GM12878 (cell line): Measurements from ENCODE around the gene BHLHE41. TPM values are rescaled to one million over a fixed set of nuclear protein-coding genes. Genes with fewer than 3 reads are reported as not detected.

Source experiments
- MEF2A ChIP-seq: IDR thresholded peaks from 2 replicates; pipeline ENCODE4 v1.6.1; 2011; ENCODE audit warnings: low read depth, mild to moderate bottlenecking, low read length, moderate library complexity; ENCODE audit not compliant: insufficient read depth
- MYC ChIP-seq: IDR thresholded peaks from 2 replicates; pipeline ENCODE4 v1.6.1; 2011; ENCODE audit warnings: mild to moderate bottlenecking, low read length, moderate library complexity, inconsistent platforms; ENCODE audit not compliant: insufficient read depth, insufficient replicate concordance, insufficient read length, severe bottlenecking
- RAD21 ChIP-seq: IDR thresholded peaks from 2 replicates; pipeline ENCODE4 v1.6.1; 2011; ENCODE audit warnings: mild to moderate bottlenecking, low read depth, low read length, moderate library complexity; ENCODE audit not compliant: insufficient read depth
- RELA ChIP-seq: fragments of 450-650 bp; IDR thresholded peaks from 2 replicates; pipeline ENCODE4 v1.8.0; 2014; ENCODE audit warnings: borderline replicate concordance; ENCODE audit not compliant: partially characterized antibody
- SMC3 ChIP-seq: IDR thresholded peaks from 2 replicates; pipeline ENCODE4 v1.6.1; 2011; ENCODE audit warnings: low read length, improper control_type of control experiment, borderline replicate concordance
- SREBF1 ChIP-seq: IDR thresholded peaks from 2 replicates; pipeline ENCODE4 v1.6.1; 2012; ENCODE audit warnings: mild to moderate bottlenecking, low read length
- TBL1XR1 ChIP-seq: IDR thresholded peaks from 2 replicates; pipeline ENCODE4 v1.6.1; 2012; ENCODE audit warnings: low read depth, low read length, improper control_type of control experiment
- YY1 ChIP-seq: IDR thresholded peaks from 2 replicates; pipeline ENCODE4 v1.6.1; 2011; ENCODE audit warnings: low read depth, mild to moderate bottlenecking, low read length
- polyA plus RNA-seq, 11 experiments: library from polyadenylated mRNA; depleted of rRNA in 4 of 11; unstranded in 6 of 11; stranded (reverse) in 5 of 11; fragments of >200 nt; fragmentation: Nextera tagmentation in 4 of 11; fragmentation: Illumina TruSeq in 1 of 11; extraction: Ambion mirVana in 4 of 11; extraction: Trizol in 1 of 11; gene quantifications; 1 replicate in 1 of 11; 2 replicates in 10 of 11; pipeline versions ENCODE4 v1.2.1 to v1.2.3, GENCODE V29; 2011 to 2016; ENCODE audit warnings: inconsistent platforms in 2 of 11, missing spikeins in 2 of 11, low read depth in 1 of 11
- total RNA-seq, 4 experiments: library from RNA; depleted of rRNA in 3 of 4; stranded (reverse); fragments of >200 nt in 3 of 4; fragmentation: Illumina TruSeq in 1 of 4; extraction: Trizol in 1 of 4; gene quantifications; 2 replicates each; pipeline versions ENCODE4 v1.2.1 to v1.2.3, GENCODE V29; 2013 to 2021
- TF ChIP-seq, protein P1 (sequence below), 3 experiments: IDR thresholded peaks in 2 of 3; conservative IDR thresholded peaks in 1 of 3; 2 replicates each; pipeline ENCODE4 v1.5.1; 2011; ENCODE audit warnings: low read depth in 3 of 3, low read length in 3 of 3, mild to moderate bottlenecking in 3 of 3, control low read depth in 2 of 3, moderate library complexity in 2 of 3, inconsistent platforms in 1 of 3, mixed read lengths in 1 of 3; ENCODE audit not compliant: control insufficient read depth in 2 of 3, insufficient read depth in 1 of 3; ENCODE audit errors: extremely low read depth in 1 of 3
- TF ChIP-seq, protein P2 (sequence below): fragments of 450-650 bp; IDR thresholded peaks from 2 replicates; pipeline ENCODE4 v1.6.1; 2017; ENCODE audit warnings: mild to moderate bottlenecking

Gene BHLHE41
- total and polyA plus RNA-seq, 10 of the 15 experiments (the other 5 are each of a cell fraction or from before 2014, with no cell fraction given) = 0.02 to 1.5 (median 0.07) TPM; not detected in 3

DNA sequence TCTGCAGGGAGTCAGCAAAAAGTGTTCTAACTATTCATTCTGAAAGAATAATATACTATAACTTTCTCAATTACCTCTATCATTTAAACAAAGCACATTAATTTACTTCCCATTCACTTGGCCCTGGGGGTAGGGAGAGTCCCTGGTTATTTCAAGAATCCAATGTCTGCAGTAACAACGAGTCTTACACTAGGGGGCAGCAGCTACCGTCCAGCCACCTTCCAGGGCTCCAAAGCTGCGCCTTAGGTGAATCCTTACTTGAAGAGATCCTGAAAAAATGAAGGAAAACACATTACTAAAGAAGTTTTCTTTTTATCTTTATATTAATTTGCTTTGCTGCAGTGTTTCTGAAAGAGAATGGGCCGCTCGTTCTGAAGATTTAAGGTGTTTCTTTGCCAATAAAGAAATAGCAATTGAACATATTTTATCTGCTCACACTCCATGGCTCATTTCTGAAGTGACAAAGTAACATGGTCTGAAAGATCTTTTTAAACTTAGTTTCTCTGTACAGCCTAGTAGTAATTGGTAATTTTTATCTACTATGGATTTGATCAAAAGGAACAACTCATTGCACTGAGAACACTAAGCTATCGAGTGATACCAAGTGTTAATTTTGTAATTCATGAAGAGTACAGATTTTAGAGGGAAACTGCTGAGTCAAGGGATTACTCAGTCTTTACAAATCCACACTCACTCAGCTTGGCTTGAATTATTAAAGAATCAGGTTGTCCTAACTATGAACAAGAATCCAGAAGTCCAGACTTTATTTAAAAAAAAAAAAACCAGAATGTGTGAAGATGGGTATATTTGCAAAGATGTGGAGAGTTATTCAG, 27.6 kb downstream of the BHLHE41 start (continued):
- TF ChIP-seq, protein P1, sequence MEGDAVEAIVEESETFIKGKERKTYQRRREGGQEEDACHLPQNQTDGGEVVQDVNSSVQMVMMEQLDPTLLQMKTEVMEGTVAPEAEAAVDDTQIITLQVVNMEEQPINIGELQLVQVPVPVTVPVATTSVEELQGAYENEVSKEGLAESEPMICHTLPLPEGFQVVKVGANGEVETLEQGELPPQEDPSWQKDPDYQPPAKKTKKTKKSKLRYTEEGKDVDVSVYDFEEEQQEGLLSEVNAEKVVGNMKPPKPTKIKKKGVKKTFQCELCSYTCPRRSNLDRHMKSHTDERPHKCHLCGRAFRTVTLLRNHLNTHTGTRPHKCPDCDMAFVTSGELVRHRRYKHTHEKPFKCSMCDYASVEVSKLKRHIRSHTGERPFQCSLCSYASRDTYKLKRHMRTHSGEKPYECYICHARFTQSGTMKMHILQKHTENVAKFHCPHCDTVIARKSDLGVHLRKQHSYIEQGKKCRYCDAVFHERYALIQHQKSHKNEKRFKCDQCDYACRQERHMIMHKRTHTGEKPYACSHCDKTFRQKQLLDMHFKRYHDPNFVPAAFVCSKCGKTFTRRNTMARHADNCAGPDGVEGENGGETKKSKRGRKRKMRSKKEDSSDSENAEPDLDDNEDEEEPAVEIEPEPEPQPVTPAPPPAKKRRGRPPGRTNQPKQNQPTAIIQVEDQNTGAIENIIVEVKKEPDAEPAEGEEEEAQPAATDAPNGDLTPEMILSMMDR (IDR thresholded peaks at IDR 0.05 in 2 of 3, conservative IDR thresholded peaks at IDR 0.05 in 1 of 3; ENCODE audit: control insufficient read depth in 2 of 3, extremely low read depth in 1 of 3, insufficient read depth in 1 of 3, low read depth in 3 of 3, low read length in 3 of 3) = peak; percentile 93 to 94 (median 94)
- peak; percentile 46; the same call in 1 of the 2 replicates for TF ChIP-seq YY1
- no peak for TF ChIP-seq MYC
- peak; percentile 17 for TF ChIP-seq RELA
- TF ChIP-seq, protein P2, sequence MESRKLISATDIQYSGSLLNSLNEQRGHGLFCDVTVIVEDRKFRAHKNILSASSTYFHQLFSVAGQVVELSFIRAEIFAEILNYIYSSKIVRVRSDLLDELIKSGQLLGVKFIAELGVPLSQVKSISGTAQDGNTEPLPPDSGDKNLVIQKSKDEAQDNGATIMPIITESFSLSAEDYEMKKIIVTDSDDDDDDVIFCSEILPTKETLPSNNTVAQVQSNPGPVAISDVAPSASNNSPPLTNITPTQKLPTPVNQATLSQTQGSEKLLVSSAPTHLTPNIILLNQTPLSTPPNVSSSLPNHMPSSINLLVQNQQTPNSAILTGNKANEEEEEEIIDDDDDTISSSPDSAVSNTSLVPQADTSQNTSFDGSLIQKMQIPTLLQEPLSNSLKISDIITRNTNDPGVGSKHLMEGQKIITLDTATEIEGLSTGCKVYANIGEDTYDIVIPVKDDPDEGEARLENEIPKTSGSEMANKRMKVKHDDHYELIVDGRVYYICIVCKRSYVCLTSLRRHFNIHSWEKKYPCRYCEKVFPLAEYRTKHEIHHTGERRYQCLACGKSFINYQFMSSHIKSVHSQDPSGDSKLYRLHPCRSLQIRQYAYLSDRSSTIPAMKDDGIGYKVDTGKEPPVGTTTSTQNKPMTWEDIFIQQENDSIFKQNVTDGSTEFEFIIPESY = no peak
- peak; percentile 91 for TF ChIP-seq RAD21
- TF ChIP-seq TBL1XR1 = no peak
- TF ChIP-seq SMC3 = peak; percentile 78
- TF ChIP-seq MEF2A = 0 out of 2 replicates have a peak, but pooled peaks have one; percentile 27
- no peak for TF ChIP-seq SREBF1
